ENCODE measurements around the gene MDM2. TPM values are rescaled to one million over a fixed set of nuclear protein-coding genes. Genes with fewer than 3 reads are reported as not detected.

Gene MDM2
- total RNA-seq, 4 donors from 2014 or later, result 44.3 to 84.2 (median 70.1) TPM

- DNase-seq (ENCODE audit: low spot score), result no peak
- no peak for ATAC-seq (ENCODE audit: low FRiP score)
- no peak for TF ChIP-seq CTCF (IDR thresholded peaks at IDR 0.05)
Measured at GRCh38 chr12:68831751-68832503, 23.9 kb downstream of the MDM2 start.

- ATAC-seq (ENCODE audit: low FRiP score) (no peak), DNase-seq (ENCODE audit: low spot score) (no peak)
- TF ChIP-seq CTCF (IDR thresholded peaks at IDR 0.05), result no peak
Measured at GRCh38 chr12:68832504-68832867, 24.5 kb downstream of the MDM2 start.

- ATAC-seq (ENCODE audit: low FRiP score), result no peak
- no peak for DNase-seq (ENCODE audit: low spot score)
- no peak for TF ChIP-seq CTCF (IDR thresholded peaks at IDR 0.05)
Measured at GRCh38 chr12:68833508-68833907, 25.5 kb downstream of the MDM2 start.

DNA sequence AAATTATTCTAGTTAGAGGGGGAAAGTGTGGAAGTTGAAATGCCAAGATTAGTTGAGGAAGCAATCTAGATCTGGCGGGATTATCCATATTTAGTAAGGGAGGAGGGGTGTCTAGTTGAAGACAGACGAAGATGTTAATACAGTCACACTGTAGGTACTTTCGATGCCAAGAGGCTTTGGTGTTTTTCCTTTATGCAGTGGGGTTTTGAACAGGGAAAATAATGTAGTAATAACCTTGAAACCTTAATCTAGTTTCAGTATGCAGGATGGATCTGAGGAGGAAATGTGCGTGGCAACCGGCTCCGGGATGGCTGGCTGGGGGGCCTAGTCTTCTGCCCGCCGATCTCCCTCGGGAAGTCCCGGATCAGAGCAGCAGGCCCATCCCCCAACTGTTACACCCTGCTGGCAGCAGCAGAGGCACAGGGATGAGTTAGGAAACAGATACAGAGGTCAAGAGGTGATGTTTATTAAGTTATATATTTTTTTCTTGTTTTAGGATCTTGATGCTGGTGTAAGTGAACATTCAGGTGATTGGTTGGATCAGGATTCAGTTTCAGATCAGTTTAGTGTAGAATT lies 27.4 kb downstream of the MDM2 start:
- DNase-seq (ENCODE audit: low spot score) (no peak), ATAC-seq (ENCODE audit: low FRiP score) (no peak)
- no peak for TF ChIP-seq CTCF (IDR thresholded peaks at IDR 0.05)

GRCh38 chr12:68837215-68837614 lies 29.2 kb downstream of the MDM2 start:
- DNase-seq (ENCODE audit: low spot score), result no peak
- no peak for TF ChIP-seq CTCF (IDR thresholded peaks at IDR 0.05)

DNA sequence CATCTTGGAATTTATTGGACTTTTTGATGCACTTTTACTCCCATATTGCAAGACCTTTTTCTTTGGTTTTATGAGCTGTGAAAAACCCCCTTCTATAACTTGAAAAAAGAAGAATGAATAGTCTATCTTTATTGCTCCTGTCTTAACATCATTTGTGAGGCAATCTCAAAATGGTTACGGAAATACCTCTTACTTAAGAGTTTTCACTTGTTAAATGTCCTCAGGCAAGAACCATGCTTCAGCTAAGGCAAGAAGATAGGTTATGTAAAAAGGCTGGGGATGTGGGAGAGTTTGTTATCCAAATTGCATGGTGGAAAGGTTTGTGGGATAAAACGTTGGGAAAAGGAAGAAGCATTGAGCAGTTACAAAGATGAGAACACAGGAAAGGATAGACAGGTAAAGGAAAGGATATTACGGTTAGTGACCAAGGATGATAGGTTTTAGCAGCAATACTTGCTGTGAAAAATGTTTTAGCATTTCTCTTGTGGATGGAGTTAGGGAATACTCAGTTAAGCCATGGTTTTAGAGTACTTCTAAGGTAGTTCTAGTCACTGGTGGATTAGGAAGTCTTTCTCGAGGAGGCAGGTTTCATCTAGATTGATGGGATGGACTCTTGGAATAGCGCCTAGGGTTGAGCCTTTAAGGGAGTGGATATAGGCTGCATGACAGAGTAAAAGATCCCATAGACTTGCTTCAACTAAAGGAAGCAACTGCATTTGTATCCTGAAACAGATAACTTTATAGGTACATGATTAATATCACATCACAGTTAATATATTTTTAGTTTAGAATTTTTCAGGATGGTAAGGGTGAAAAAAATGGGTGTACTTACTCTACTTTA lies 30.3 kb downstream of the MDM2 start:
- ATAC-seq (ENCODE audit: low FRiP score) (no peak), DNase-seq (ENCODE audit: low spot score) (no peak)
- no peak for TF ChIP-seq CTCF (IDR thresholded peaks at IDR 0.05)

More at GRCh38 chr12:68837215-68837614, 29.2 kb downstream of the MDM2 start:
- no peak for ATAC-seq (ENCODE audit: low FRiP score)
